Measurements from ENCODE around the gene PKNOX2. TPM values are rescaled to one million over a fixed set of nuclear protein-coding genes. Genes with fewer than 3 reads are reported as not detected.

PKNOX2 gene
- total and polyA plus RNA-seq, 2 of the 8 experiments (the other 6 are each of a cell fraction or from before 2014, with no cell fraction given): 2.0 TPM

DNA sequence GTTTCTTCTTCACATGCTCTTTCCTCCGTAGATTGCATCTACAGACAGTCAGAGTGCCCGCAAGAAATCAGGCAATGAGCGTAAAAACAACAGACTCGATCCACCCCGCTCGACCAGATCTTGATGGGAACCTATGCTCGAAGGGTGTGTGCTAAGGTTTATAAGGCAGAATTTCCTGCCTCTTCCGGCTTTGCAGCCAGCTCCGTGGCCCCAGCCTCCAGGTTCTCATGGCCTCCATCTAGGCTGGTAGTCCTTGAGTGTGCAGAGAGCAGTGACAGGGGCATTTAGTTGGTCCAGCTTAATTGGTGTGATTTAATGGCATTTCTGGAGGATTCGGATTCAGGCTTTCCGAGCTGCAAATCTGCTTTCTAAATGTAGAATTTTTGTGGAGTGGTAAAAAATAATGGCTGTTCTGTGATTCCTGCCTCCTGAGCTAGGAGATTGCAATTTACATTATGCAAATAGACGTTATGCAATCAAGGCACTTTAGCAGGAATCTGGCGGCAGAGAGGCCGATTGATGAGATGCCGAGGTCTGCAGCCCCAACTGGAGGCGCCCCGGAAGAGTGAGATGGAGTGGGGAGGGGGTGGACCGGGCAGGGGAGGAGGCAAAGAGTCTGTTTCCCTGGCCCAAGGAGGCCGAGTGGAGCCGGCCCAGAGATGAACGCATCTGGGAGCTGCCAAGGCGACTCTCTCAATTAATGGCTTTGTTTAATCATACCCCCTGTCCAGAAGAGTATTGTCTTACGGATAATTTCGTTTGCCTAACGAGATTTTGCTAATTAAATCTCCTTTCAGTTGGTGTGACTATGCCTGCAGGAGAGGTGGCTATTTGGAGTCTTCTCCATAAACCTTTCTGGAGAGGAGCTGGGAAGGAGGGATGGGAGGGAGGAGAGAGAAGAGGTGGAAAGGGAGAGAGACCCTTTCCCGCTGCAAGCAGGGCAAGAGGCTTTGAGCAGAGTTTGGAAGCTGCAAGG, 75.3 kb downstream of the PKNOX2 start (continued):
- TF ChIP-seq GABPA (IDR thresholded peaks at IDR 0.05; ENCODE audit: borderline replicate concordance, insufficient read depth, low read length) (no peak), EZH2 (IDR thresholded peaks at IDR 0.05; ENCODE audit: low read depth, low read length, severe bottlenecking) (no peak), ASH2L (IDR thresholded peaks at IDR 0.05; ENCODE audit: low read length) (peak; percentile 42), POLR2AphosphoS5 (IDR thresholded peaks at IDR 0.05; ENCODE audit: low read depth, low read length) (no peak), RNF2 (IDR thresholded peaks at IDR 0.05; ENCODE audit: borderline replicate concordance, low read depth, low read length, missing control alignments, poor library complexity, severe bottlenecking) (no peak), CBX8 (IDR thresholded peaks at IDR 0.05; ENCODE audit: borderline replicate concordance, low read depth, low read length) (no peak)
- TF ChIP-seq, protein P1, sequence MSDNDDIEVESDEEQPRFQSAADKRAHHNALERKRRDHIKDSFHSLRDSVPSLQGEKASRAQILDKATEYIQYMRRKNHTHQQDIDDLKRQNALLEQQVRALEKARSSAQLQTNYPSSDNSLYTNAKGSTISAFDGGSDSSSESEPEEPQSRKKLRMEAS (IDR thresholded peaks at IDR 0.05): no peak

Measured in H1 (cell line).